OCI-LY7 (cell line): Measurements from ENCODE around the gene BCL3. TPM values are rescaled to one million over a fixed set of nuclear protein-coding genes. Genes with fewer than 3 reads are reported as not detected.

Experiments used
- BruUV-seq: library from RNA; stranded (reverse); fragments of 400-500 nt; replicated peaks from 2 replicates; lab custom pipeline; 2021; lab: Mats Ljungman, UMichigan
- CTCF ChIA-PET: fragments of 300-600 bp; sonication (Branson Sonifier 250); formaldehyde crosslinking; loops from one replicate; lab custom pipeline; 2022; ENCODE audit warnings: antibody characterized with exemption; ENCODE audit not compliant: unreplicated experiment; lab: Charles Lee
- POLR2A ChIA-PET: fragments of 300-600 bp; sonication (Branson Sonifier 250); formaldehyde crosslinking; loops from one replicate; lab custom pipeline; 2022; ENCODE audit warnings: antibody characterized with exemption; lab: Charles Lee
- DNase-seq: peaks from one replicate; pipeline ENCODE4 v3.0.0-alpha.2; 2015; ENCODE audit warnings: low spot score
- H2AFZ ChIP-seq: fragments of 200-600 bp; sonication (generic), shearing (Covaris generic); 2 replicates; pipeline ENCODE4 v1.6.1; 2014; ENCODE audit warnings: mild to moderate bottlenecking, antibody characterized with exemption, low read length, moderate library complexity
- H3K27ac ChIP-seq: fragments of 200-600 bp; sonication (generic); 2 replicates; pipeline ENCODE4 v1.5.1; 2014; ENCODE audit warnings: mixed run types, low read depth, mild to moderate bottlenecking, moderate library complexity, low read length, inconsistent platforms; ENCODE audit not compliant: poor library complexity, severe bottlenecking
- H3K36me3 ChIP-seq: fragments of 200-600 bp; sonication (generic); 2 replicates; pipeline ENCODE4 v1.6.1; 2014; ENCODE audit warnings: mild to moderate bottlenecking, antibody characterized with exemption, low read length, moderate library complexity, mixed read lengths; ENCODE audit not compliant: insufficient read depth
- H3K4me1 ChIP-seq: fragments of 200-600 bp; sonication (generic); 2 replicates; pipeline ENCODE4 v1.5.1; 2014; ENCODE audit warnings: mild to moderate bottlenecking, low read length; ENCODE audit not compliant: insufficient read depth, poor library complexity, severe bottlenecking
- H3K4me2 ChIP-seq: fragments of 200-600 bp; sonication (generic); 2 replicates; pipeline ENCODE4 v1.6.1; 2014; ENCODE audit warnings: mild to moderate bottlenecking, low read length
- H3K4me3 ChIP-seq: fragments of 200-600 bp; sonication (generic); 2 replicates; pipeline ENCODE4 v1.5.1; 2014; ENCODE audit warnings: mild to moderate bottlenecking, low read depth, low read length; ENCODE audit not compliant: poor library complexity, severe bottlenecking
- H3K79me2 ChIP-seq: fragments of 200-600 bp; sonication (generic); 2 replicates; pipeline ENCODE4 v1.6.1; 2016; ENCODE audit warnings: low read depth, mild to moderate bottlenecking, low read length, moderate library complexity, mixed read lengths; ENCODE audit not compliant: insufficient read depth
- H3K9me2 ChIP-seq: fragments of 200-600 bp; sonication (generic); 2 replicates; pipeline ENCODE4 v1.6.1; 2016; ENCODE audit warnings: mild to moderate bottlenecking, low read length, mixed read lengths; ENCODE audit not compliant: insufficient read depth
- H3K9me3 ChIP-seq: fragments of 200-600 bp; sonication (generic); 2 replicates; pipeline ENCODE4 v1.6.1; 2014; ENCODE audit warnings: mild to moderate bottlenecking, mixed run types, low read length, mixed read lengths
- H4K20me1 ChIP-seq: fragments of 200-600 bp; sonication (generic); 2 replicates; pipeline ENCODE4 v1.6.1; 2014; ENCODE audit warnings: mild to moderate bottlenecking, antibody characterized with exemption, low read length, moderate library complexity, mixed read lengths; ENCODE audit not compliant: insufficient read depth
- EZH2phosphoT487 ChIP-seq: fragments of 200-600 bp; sonication (generic); IDR thresholded peaks from 2 replicates; pipeline ENCODE4 v1.6.1; 2018; ENCODE audit warnings: low read depth, borderline replicate concordance, mild to moderate bottlenecking, mixed run types, antibody characterized with exemption, low read length, moderate library complexity, mixed read lengths
- intact Hi-C: fragments of 100-400 bp; cut with micrococcal nuclease; formaldehyde crosslinking; loops from one replicate; pipeline ENCODE4 v1.10.0; 2022; ENCODE audit not compliant: unreplicated experiment
- total RNA-seq, 2 experiments: library from RNA; depleted of rRNA in 1 of 2; stranded (reverse); fragments of >200 nt in 1 of 2; shearing (Covaris generic) in 1 of 2; gene quantifications; 2 replicates each; pipeline ENCODE4 v1.2.3, GENCODE V29; 2014 to 2022
- TF ChIP-seq, protein P1 (sequence below): fragments of 200-600 bp; sonication (generic); conservative IDR thresholded peaks from 2 replicates; pipeline ENCODE4 v1.5.1; 2014; ENCODE audit warnings: mild to moderate bottlenecking, antibody characterized with exemption, low read length, moderate library complexity, mixed read lengths

BCL3 gene
- total RNA-seq, 2 experiments from 2014 or later: 10.2 to 18.6 TPM

GRCh38 chr19:44701228-44701627, 47.3 kb upstream of the BCL3 start:
- H3K36me3 ChIP-seq: no peaks in the 10 kb centered on the region
- no peak overlapping the region for H2AFZ ChIP-seq
- H3K4me3 ChIP-seq: no peak overlapping the region
- BruUV-seq: no TSS peak
- no peak for DNase-seq
- H3K9me2 ChIP-seq: no peaks in the 10 kb centered on the region
- CTCF ChIA-PET: no interaction called here
- no peaks in the 10 kb centered on the region for H4K20me1 ChIP-seq
- TF ChIP-seq, protein P1, sequence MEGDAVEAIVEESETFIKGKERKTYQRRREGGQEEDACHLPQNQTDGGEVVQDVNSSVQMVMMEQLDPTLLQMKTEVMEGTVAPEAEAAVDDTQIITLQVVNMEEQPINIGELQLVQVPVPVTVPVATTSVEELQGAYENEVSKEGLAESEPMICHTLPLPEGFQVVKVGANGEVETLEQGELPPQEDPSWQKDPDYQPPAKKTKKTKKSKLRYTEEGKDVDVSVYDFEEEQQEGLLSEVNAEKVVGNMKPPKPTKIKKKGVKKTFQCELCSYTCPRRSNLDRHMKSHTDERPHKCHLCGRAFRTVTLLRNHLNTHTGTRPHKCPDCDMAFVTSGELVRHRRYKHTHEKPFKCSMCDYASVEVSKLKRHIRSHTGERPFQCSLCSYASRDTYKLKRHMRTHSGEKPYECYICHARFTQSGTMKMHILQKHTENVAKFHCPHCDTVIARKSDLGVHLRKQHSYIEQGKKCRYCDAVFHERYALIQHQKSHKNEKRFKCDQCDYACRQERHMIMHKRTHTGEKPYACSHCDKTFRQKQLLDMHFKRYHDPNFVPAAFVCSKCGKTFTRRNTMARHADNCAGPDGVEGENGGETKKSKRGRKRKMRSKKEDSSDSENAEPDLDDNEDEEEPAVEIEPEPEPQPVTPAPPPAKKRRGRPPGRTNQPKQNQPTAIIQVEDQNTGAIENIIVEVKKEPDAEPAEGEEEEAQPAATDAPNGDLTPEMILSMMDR: no peak
- TF ChIP-seq EZH2phosphoT487: no peak
- no peak overlapping the region for H3K4me2 ChIP-seq
- no peaks in the 10 kb centered on the region for H3K4me1 ChIP-seq
- POLR2A ChIA-PET: no interaction called here
- no peaks in the 10 kb centered on the region for H3K79me2 ChIP-seq
- H3K27ac ChIP-seq: no peak overlapping the region
- no peaks in the 10 kb centered on the region for H3K9me3 ChIP-seq
- intact Hi-C loops: no loop called here

DNA sequence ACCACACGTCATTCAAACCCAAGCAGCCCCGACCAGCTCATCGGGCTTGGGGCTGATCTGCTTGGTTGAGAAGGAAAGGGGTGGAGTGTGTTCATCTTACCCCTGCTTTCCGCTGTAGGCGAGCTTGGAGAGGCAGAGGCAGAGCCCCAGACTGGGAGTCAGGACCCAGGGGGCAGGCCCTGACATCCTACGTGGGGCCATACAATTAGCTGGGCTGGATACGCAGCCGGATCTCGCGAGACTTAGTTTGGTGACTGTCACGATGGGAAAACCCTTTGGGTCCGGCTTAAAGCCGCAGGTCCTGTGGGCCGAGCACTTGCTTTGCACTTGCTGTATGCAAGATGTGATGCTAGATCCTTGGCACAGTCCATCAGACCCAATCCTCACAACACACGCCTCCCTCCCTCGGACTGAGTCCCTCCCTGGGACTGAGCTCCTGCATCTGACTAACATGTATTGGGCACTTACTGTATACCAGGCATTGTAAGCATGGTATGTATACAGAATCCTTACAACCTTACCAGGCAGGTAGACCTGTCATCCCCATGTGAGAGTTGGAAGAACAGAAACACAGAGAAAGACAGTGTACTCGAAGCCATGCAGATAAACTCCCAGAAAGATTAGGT, 45.8 kb upstream of the BCL3 start:
- ChIA-PET POLR2A (no interaction called here), CTCF (no interaction called here)
- H3K9me2 ChIP-seq: no peaks in the 10 kb centered on the region
- intact Hi-C loops: no loop called here
- BruUV-seq: no TSS peak
- no peaks in the 10 kb centered on the region for H4K20me1 ChIP-seq
- DNase-seq: no peak
- no peaks in the 10 kb centered on the region for H3K4me1 ChIP-seq
- TF ChIP-seq, protein P1: no peak
- no peak for TF ChIP-seq EZH2phosphoT487
- no peak overlapping the region for H3K4me3 ChIP-seq
- no peak overlapping the region for H3K27ac ChIP-seq
- H3K79me2 ChIP-seq: no peaks in the 10 kb centered on the region
- H2AFZ ChIP-seq: no peak overlapping the region
- H3K9me3 ChIP-seq: no peaks in the 10 kb centered on the region
- H3K36me3 ChIP-seq: no peaks in the 10 kb centered on the region
- H3K4me2 ChIP-seq: no peak overlapping the region

GRCh38 chr19:44703336-44704078, 45.0 kb upstream of the BCL3 start:
- ChIA-PET CTCF (no interaction called here), POLR2A (no interaction called here)
- Histone ChIP-seq H3K9me3 (no peaks in the 10 kb centered on the region), H3K4me3 (no peak overlapping the region), H3K4me2 (no peak overlapping the region), H3K27ac (no peak overlapping the region), H2AFZ (no peak overlapping the region), H3K4me1 (no peaks in the 10 kb centered on the region), H3K79me2 (no peaks in the 10 kb centered on the region), H3K36me3 (no peaks in the 10 kb centered on the region), H4K20me1 (no peaks in the 10 kb centered on the region), H3K9me2 (no peaks in the 10 kb centered on the region)
- no TSS peak for BruUV-seq
- TF ChIP-seq, protein P1: no peak
- no peak for TF ChIP-seq EZH2phosphoT487
- intact Hi-C loops: no loop called here
- DNase-seq: no peak
